SU-DHL-6 (cell line): Measurements from ENCODE around the gene NBPF1.
"Not testable (repeated sequence)": the region's sequence is repeated elsewhere in the genome, so short reads cannot be mapped to it uniquely, and the experiment has no call there.

Source experiments
- H2AFZ ChIP-seq: fragments of 200-600 bp; sonication (generic); 2 replicates; pipeline ENCODE4 v1.6.1; 2014; ENCODE audit warnings: low read depth, mild to moderate bottlenecking, moderate library complexity, mixed read lengths, antibody characterized with exemption, low read length; ENCODE audit not compliant: severe bottlenecking
- H3F3A ChIP-seq: fragments of 200-600 bp; shearing (Covaris generic); 2 replicates; pipeline ENCODE4 v1.6.0; 2016; ENCODE audit warnings: antibody characterized with exemption, mild to moderate bottlenecking; ENCODE audit not compliant: insufficient read depth
- H3K27ac ChIP-seq: fragments of 200-600 bp; sonication (generic); 2 replicates; pipeline ENCODE4 v1.5.1; 2016; ENCODE audit warnings: low read depth, mild to moderate bottlenecking, low read length, moderate library complexity, mixed read lengths
- H3K27me3 ChIP-seq: fragments of 200-600 bp; sonication (generic), shearing (Covaris generic); 2 replicates; pipeline ENCODE4 v1.6.0; 2014; ENCODE audit warnings: mild to moderate bottlenecking, low read length
- H3K36me3 ChIP-seq: fragments of 200-600 bp; sonication (generic); 2 replicates; pipeline ENCODE4 v1.6.1; 2014; ENCODE audit warnings: mild to moderate bottlenecking, low read length, mixed read lengths
- H3K4me2 ChIP-seq: fragments of 300-600, 200-600 bp; shearing (Covaris generic), sonication (generic); 2 replicates; pipeline ENCODE4 v1.6.0; 2014; ENCODE audit warnings: low read length, low read depth, mild to moderate bottlenecking; ENCODE audit not compliant: poor library complexity, severe bottlenecking
- H3K4me3 ChIP-seq: fragments of 200-600 bp; sonication (generic); 2 replicates; pipeline ENCODE4 v1.5.1; 2014; ENCODE audit warnings: antibody characterized with exemption, low read length, mild to moderate bottlenecking, mixed read lengths; ENCODE audit not compliant: insufficient read depth, poor library complexity, severe bottlenecking
- H3K79me2 ChIP-seq: fragments of 200-600 bp; sonication (generic); 2 replicates; pipeline ENCODE4 v1.6.1; 2014; ENCODE audit warnings: mild to moderate bottlenecking, low read length, moderate library complexity; ENCODE audit not compliant: insufficient read depth
- H3K9ac ChIP-seq: fragments of 200-600 bp; sonication (generic); 2 replicates; pipeline ENCODE4 v1.7.0; 2014; ENCODE audit warnings: mild to moderate bottlenecking, low read length
- H3K9me2 ChIP-seq: fragments of 200-600 bp; sonication (generic); replicated peaks from 2 replicates; pipeline ENCODE4 v1.6.1; 2014; ENCODE audit warnings: low read length; ENCODE audit not compliant: insufficient read depth
- H3K9me3 ChIP-seq: fragments of 200-600 bp; sonication (generic); 2 replicates; pipeline ENCODE4 v1.6.1; 2014; ENCODE audit warnings: low read length, mixed read lengths; ENCODE audit not compliant: insufficient read depth
- H4K20me1 ChIP-seq: fragments of 200-600 bp; sonication (generic); 2 replicates; pipeline ENCODE4 v1.6.1; 2014; ENCODE audit warnings: low read depth, mild to moderate bottlenecking, antibody characterized with exemption, low read length, moderate library complexity, mixed read lengths

Gene NBPF1

GRCh38 chr1:16540421-16540893 lies 72.9 kb downstream of the NBPF1 start:
- not testable (repeated sequence) for H3K27ac ChIP-seq, H3K79me2 ChIP-seq, H3K9me2 ChIP-seq, H4K20me1 ChIP-seq, H2AFZ ChIP-seq, H3K9me3 ChIP-seq, H3K9ac ChIP-seq, H3K4me2 ChIP-seq, H3K36me3 ChIP-seq, H3K27me3 ChIP-seq, H3F3A ChIP-seq, H3K4me3 ChIP-seq

- H3F3A ChIP-seq, H3K27ac ChIP-seq, H3K27me3 ChIP-seq, H3K4me3 ChIP-seq, H2AFZ ChIP-seq, H3K9me3 ChIP-seq, H3K9me2 ChIP-seq, H3K36me3 ChIP-seq, H4K20me1 ChIP-seq, H3K9ac ChIP-seq, H3K79me2 ChIP-seq, H3K4me2 ChIP-seq: not testable (repeated sequence)
Observed at GRCh38 chr1:16537528-16537927, 75.8 kb downstream of the NBPF1 start.

- not testable (repeated sequence) for H3K9me2 ChIP-seq, H3K27me3 ChIP-seq, H3K9ac ChIP-seq, H2AFZ ChIP-seq, H3K79me2 ChIP-seq, H3K9me3 ChIP-seq, H3K4me3 ChIP-seq, H3K4me2 ChIP-seq, H3K27ac ChIP-seq, H3K36me3 ChIP-seq, H3F3A ChIP-seq, H4K20me1 ChIP-seq
Observed at GRCh38 chr1:16536796-16537195, 76.6 kb downstream of the NBPF1 start.

GRCh38 chr1:16535898-16536297 lies 77.5 kb downstream of the NBPF1 start:
- not testable (repeated sequence) for H3K9me3 ChIP-seq, H2AFZ ChIP-seq, H3K9ac ChIP-seq, H3K79me2 ChIP-seq, H4K20me1 ChIP-seq, H3K36me3 ChIP-seq, H3K4me3 ChIP-seq, H3K27me3 ChIP-seq, H3K27ac ChIP-seq, H3F3A ChIP-seq, H3K9me2 ChIP-seq, H3K4me2 ChIP-seq

GRCh38 chr1:16535487-16535886 lies 77.9 kb downstream of the NBPF1 start:
- not testable (repeated sequence) for H3K27ac ChIP-seq, H3K9me2 ChIP-seq, H3K9ac ChIP-seq, H3K79me2 ChIP-seq, H4K20me1 ChIP-seq, H3F3A ChIP-seq, H3K4me3 ChIP-seq, H2AFZ ChIP-seq, H3K9me3 ChIP-seq, H3K27me3 ChIP-seq, H3K4me2 ChIP-seq, H3K36me3 ChIP-seq

- H3K79me2 ChIP-seq, H3K9me3 ChIP-seq, H3K27ac ChIP-seq, H3K4me2 ChIP-seq, H3K9ac ChIP-seq, H3K9me2 ChIP-seq, H2AFZ ChIP-seq, H4K20me1 ChIP-seq, H3K36me3 ChIP-seq, H3K27me3 ChIP-seq, H3K4me3 ChIP-seq, H3F3A ChIP-seq: not testable (repeated sequence)
Observed at GRCh38 chr1:16534829-16535456, 78.4 kb downstream of the NBPF1 start.

- not testable (repeated sequence) for H3F3A ChIP-seq, H3K79me2 ChIP-seq, H3K9ac ChIP-seq, H3K4me2 ChIP-seq, H3K9me2 ChIP-seq, H3K36me3 ChIP-seq, H3K27me3 ChIP-seq, H3K27ac ChIP-seq, H3K9me3 ChIP-seq, H3K4me3 ChIP-seq, H2AFZ ChIP-seq, H4K20me1 ChIP-seq
Observed at GRCh38 chr1:16534239-16534828, 79.0 kb downstream of the NBPF1 start.

- H3K4me3 ChIP-seq, H4K20me1 ChIP-seq, H3K9me2 ChIP-seq, H3K27me3 ChIP-seq, H3K79me2 ChIP-seq, H3F3A ChIP-seq, H3K27ac ChIP-seq, H3K36me3 ChIP-seq, H3K9ac ChIP-seq, H3K9me3 ChIP-seq, H3K4me2 ChIP-seq, H2AFZ ChIP-seq: not testable (repeated sequence)
Observed at GRCh38 chr1:16532235-16532991, 81.0 kb downstream of the NBPF1 start.
